Liver (tissue), 3 donors: Measurements from ENCODE around the gene ATOH1.

Source experiments
- EGR1 ChIP-seq, 2 donors: IDR thresholded peaks; 2 replicates each; pipeline ENCODE4 v1.6.1; 2016 to 2018; ENCODE audit warnings: antibody characterized with exemption in 2 of 2, low read depth in 2 of 2
- FOXA1 ChIP-seq: IDR thresholded peaks from 2 replicates; pipeline ENCODE4 v1.6.1; 2016; ENCODE audit warnings: antibody characterized with exemption
- HNF4G ChIP-seq: IDR thresholded peaks from 2 replicates; pipeline ENCODE4 v1.6.1; 2016; ENCODE audit warnings: antibody characterized with exemption
- RAD21 ChIP-seq, 2 donors: IDR thresholded peaks; 2 replicates each; pipeline ENCODE4 v1.6.1; 2016; ENCODE audit warnings: antibody characterized with exemption in 2 of 2, mild to moderate bottlenecking in 2 of 2
- RXRA ChIP-seq, 2 donors: IDR thresholded peaks; 2 replicates each; pipeline ENCODE4 v1.6.1; 2017 to 2018; ENCODE audit warnings: antibody characterized with exemption in 2 of 2, mild to moderate bottlenecking in 1 of 2
- SP1 ChIP-seq: IDR thresholded peaks from 2 replicates; pipeline ENCODE4 v1.6.1; 2018; ENCODE audit warnings: antibody characterized with exemption, mild to moderate bottlenecking
- TAF1 ChIP-seq: conservative IDR thresholded peaks from 2 replicates; pipeline ENCODE4 v1.6.1; 2016; ENCODE audit warnings: antibody characterized with exemption, mild to moderate bottlenecking
- YY1 ChIP-seq: IDR thresholded peaks from 2 replicates; pipeline ENCODE4 v1.6.1; 2016; ENCODE audit warnings: antibody characterized with exemption, mild to moderate bottlenecking
- TF ChIP-seq, protein P1 (sequence below): fragments of 150-350 bp; IDR thresholded peaks from 2 replicates; pipeline ENCODE4 v1.5.1; 2017; ENCODE audit warnings: improper control_type of control experiment, low read depth, low read length; ENCODE audit not compliant: missing input control
- TF ChIP-seq, protein P2 (sequence below): IDR thresholded peaks from 2 replicates; pipeline ENCODE4 v1.6.1; 2016; ENCODE audit warnings: antibody characterized with exemption
- TF ChIP-seq, protein P3 (sequence below): IDR thresholded peaks from 2 replicates; pipeline ENCODE4 v1.6.1; 2016; ENCODE audit warnings: antibody characterized with exemption, mild to moderate bottlenecking
- TF ChIP-seq, protein P4 (sequence below): IDR thresholded peaks from 2 replicates; pipeline ENCODE4 v1.6.1; 2016; ENCODE audit warnings: antibody characterized with exemption
- TF ChIP-seq, protein P5 (sequence below): IDR thresholded peaks from 2 replicates; pipeline ENCODE4 v1.6.1; 2016; ENCODE audit warnings: antibody characterized with exemption
- donor health status: healthy.
- donor health status: healthy.

DNA sequence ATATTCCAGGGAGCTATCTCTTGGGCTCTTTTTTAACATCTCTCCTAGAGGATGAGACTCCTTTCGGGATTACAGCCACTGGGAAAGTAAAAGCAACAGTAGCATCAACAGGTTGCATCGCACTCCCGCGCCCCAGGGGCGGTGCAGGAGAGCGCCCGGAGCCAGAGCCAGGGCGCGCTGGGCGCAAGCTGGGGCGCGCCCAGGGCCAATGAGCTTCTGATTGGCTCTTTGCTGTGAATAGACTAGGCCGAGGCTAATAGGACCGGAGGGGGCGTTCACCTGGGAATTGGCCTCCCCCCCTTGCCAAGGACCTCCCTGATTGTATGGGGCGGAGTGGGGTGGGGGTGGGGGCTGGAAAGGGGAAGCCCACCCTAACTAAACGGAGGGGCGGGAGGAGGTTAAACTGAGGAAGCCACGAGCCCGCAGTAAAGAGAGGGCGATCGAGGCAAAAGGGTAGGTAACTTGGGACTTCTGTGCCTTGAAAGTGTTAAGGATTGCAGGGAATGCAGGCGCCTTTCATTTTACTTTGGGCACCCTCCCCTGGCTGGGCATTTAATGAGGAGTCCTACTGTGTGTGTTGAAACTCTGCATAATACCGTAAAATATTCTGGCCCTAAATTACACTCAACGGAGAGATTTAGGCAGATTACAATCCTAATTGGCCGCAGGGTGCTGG, 1.1 kb upstream of the ATOH1 start:
- no peak for TF ChIP-seq EGR1 (IDR thresholded peaks at IDR 0.05; ENCODE audit: low read depth in 2 of 2)
- no peak for TF ChIP-seq SP1
- TF ChIP-seq, protein P1, sequence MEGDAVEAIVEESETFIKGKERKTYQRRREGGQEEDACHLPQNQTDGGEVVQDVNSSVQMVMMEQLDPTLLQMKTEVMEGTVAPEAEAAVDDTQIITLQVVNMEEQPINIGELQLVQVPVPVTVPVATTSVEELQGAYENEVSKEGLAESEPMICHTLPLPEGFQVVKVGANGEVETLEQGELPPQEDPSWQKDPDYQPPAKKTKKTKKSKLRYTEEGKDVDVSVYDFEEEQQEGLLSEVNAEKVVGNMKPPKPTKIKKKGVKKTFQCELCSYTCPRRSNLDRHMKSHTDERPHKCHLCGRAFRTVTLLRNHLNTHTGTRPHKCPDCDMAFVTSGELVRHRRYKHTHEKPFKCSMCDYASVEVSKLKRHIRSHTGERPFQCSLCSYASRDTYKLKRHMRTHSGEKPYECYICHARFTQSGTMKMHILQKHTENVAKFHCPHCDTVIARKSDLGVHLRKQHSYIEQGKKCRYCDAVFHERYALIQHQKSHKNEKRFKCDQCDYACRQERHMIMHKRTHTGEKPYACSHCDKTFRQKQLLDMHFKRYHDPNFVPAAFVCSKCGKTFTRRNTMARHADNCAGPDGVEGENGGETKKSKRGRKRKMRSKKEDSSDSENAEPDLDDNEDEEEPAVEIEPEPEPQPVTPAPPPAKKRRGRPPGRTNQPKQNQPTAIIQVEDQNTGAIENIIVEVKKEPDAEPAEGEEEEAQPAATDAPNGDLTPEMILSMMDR = no peak
- TF ChIP-seq TAF1 = no peak
- TF ChIP-seq, protein P2, sequence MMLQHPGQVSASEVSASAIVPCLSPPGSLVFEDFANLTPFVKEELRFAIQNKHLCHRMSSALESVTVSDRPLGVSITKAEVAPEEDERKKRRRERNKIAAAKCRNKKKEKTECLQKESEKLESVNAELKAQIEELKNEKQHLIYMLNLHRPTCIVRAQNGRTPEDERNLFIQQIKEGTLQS = no peak
- TF ChIP-seq, protein P3, sequence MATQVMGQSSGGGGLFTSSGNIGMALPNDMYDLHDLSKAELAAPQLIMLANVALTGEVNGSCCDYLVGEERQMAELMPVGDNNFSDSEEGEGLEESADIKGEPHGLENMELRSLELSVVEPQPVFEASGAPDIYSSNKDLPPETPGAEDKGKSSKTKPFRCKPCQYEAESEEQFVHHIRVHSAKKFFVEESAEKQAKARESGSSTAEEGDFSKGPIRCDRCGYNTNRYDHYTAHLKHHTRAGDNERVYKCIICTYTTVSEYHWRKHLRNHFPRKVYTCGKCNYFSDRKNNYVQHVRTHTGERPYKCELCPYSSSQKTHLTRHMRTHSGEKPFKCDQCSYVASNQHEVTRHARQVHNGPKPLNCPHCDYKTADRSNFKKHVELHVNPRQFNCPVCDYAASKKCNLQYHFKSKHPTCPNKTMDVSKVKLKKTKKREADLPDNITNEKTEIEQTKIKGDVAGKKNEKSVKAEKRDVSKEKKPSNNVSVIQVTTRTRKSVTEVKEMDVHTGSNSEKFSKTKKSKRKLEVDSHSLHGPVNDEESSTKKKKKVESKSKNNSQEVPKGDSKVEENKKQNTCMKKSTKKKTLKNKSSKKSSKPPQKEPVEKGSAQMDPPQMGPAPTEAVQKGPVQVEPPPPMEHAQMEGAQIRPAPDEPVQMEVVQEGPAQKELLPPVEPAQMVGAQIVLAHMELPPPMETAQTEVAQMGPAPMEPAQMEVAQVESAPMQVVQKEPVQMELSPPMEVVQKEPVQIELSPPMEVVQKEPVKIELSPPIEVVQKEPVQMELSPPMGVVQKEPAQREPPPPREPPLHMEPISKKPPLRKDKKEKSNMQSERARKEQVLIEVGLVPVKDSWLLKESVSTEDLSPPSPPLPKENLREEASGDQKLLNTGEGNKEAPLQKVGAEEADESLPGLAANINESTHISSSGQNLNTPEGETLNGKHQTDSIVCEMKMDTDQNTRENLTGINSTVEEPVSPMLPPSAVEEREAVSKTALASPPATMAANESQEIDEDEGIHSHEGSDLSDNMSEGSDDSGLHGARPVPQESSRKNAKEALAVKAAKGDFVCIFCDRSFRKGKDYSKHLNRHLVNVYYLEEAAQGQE = no peak
- TF ChIP-seq YY1 = no peak
- TF ChIP-seq RAD21 (IDR thresholded peaks at IDR 0.05) = no peak
- TF ChIP-seq HNF4G = no peak
- TF ChIP-seq, protein P4, sequence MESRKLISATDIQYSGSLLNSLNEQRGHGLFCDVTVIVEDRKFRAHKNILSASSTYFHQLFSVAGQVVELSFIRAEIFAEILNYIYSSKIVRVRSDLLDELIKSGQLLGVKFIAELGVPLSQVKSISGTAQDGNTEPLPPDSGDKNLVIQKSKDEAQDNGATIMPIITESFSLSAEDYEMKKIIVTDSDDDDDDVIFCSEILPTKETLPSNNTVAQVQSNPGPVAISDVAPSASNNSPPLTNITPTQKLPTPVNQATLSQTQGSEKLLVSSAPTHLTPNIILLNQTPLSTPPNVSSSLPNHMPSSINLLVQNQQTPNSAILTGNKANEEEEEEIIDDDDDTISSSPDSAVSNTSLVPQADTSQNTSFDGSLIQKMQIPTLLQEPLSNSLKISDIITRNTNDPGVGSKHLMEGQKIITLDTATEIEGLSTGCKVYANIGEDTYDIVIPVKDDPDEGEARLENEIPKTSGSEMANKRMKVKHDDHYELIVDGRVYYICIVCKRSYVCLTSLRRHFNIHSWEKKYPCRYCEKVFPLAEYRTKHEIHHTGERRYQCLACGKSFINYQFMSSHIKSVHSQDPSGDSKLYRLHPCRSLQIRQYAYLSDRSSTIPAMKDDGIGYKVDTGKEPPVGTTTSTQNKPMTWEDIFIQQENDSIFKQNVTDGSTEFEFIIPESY = no peak
- TF ChIP-seq, protein P5, sequence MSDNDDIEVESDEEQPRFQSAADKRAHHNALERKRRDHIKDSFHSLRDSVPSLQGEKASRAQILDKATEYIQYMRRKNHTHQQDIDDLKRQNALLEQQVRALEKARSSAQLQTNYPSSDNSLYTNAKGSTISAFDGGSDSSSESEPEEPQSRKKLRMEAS = no peak
- TF ChIP-seq FOXA1 = no peak
- no peak for TF ChIP-seq RXRA (IDR thresholded peaks at IDR 0.05)
